ENCODE results near the gene NOS3. TPM values are rescaled to one million over a fixed set of nuclear protein-coding genes. Genes with fewer than 3 reads are reported as not detected.

Gene NOS3
- total and polyA plus RNA-seq, 2 experiments from 2014 or later = 2.6 to 6.1 TPM

- H3F3A ChIP-seq (replicated peaks; ENCODE audit: low read depth) = no peaks in the 10 kb centered on the region
- H3K79me2 ChIP-seq (replicated peaks; ENCODE audit: insufficient read depth) = no peaks in the 10 kb centered on the region
- no peak overlapping the region for H3K4me3 Mint-ChIP-seq
- H3K9me2 ChIP-seq (ENCODE audit: insufficient read depth) = no peaks in the 10 kb centered on the region
- no peak for ATAC-seq
- H3K4me2 ChIP-seq = no peak overlapping the region
- peaks cover 4% of the 10 kb centered on the region for H3K4me1 Mint-ChIP-seq
- no peak overlapping the region for H3K4me3 ChIP-seq
- no peak for DNase-seq (ENCODE audit: low spot score)
- H3K27ac ChIP-seq (ENCODE audit: low read depth) = no peak overlapping the region
- H3K27ac Mint-ChIP-seq = no peak overlapping the region
- H3K27me3 ChIP-seq (ENCODE audit: insufficient read depth) = peaks cover 10% of the 10 kb centered on the region
- no peaks in the 10 kb centered on the region for H4K20me1 ChIP-seq (replicated peaks; ENCODE audit: insufficient read depth)
- no peaks in the 10 kb centered on the region; the same call in 2 of the 3 replicates for H3K36me3 Mint-ChIP-seq (ENCODE audit: low read depth)
- no peaks in the 10 kb centered on the region for H3K36me3 ChIP-seq (ENCODE audit: insufficient read depth)
- H3K4me1 ChIP-seq (ENCODE audit: insufficient read depth) = no peaks in the 10 kb centered on the region
- TF ChIP-seq EZH2phosphoT487 (IDR thresholded peaks at IDR 0.05; ENCODE audit: unreplicated experiment) = no peak
- no peak for TF ChIP-seq ZNF331 (CRISPR knock-in tag; IDR thresholded peaks at IDR 0.05; ENCODE audit: low read depth)
- no peak for TF ChIP-seq ZNF462 (CRISPR knock-in tag; IDR thresholded peaks at IDR 0.05)
- no peak for TF ChIP-seq REST (IDR thresholded peaks at IDR 0.05; ENCODE audit: unreplicated experiment)
- no peak for TF ChIP-seq NANOG (IDR thresholded peaks at IDR 0.05; ENCODE audit: borderline replicate concordance)
- TF ChIP-seq ZNF114 (CRISPR knock-in tag; IDR thresholded peaks at IDR 0.05) = no peak
- TF ChIP-seq POLR2AphosphoS5 (IDR thresholded peaks at IDR 0.05; ENCODE audit: low read depth) = no peak
- TF ChIP-seq EZH2 (IDR thresholded peaks at IDR 0.05; ENCODE audit: low read depth, unreplicated experiment) = no peak
- no peak for TF ChIP-seq JUNB (IDR thresholded peaks at IDR 0.05; ENCODE audit: unreplicated experiment)
- no peak for TF ChIP-seq CREB1 (CRISPR knock-in tag; IDR thresholded peaks at IDR 0.05; ENCODE audit: low read depth)
- TF ChIP-seq ETS1 (IDR thresholded peaks at IDR 0.05) = no peak
- TF ChIP-seq STAT1 (IDR thresholded peaks at IDR 0.05; ENCODE audit: unreplicated experiment) = no peak
- TF ChIP-seq CTCF (conservative IDR thresholded peaks at IDR 0.05; ENCODE audit: low read depth in 2 of 2) = no peak
- H3K27me3 Mint-ChIP-seq (ENCODE audit: insufficient read depth, low read depth, poor library complexity) = peaks cover 16% of the 10 kb centered on the region
- no peaks in the 10 kb centered on the region for H3K9me3 Mint-ChIP-seq
- no peak overlapping the region for H2AFZ ChIP-seq
Observed at GRCh38 chr7:151045262-151045661, 54.4 kb downstream of the NOS3 start.

All from GM23338 (cell line).